ENCODE measurements around the gene MAPK12. TPM values are rescaled to one million over a fixed set of nuclear protein-coding genes. Genes with fewer than 3 reads are reported as not detected.
A peak's percentile ranks its signal among the peaks of the same experiment; 100 is the strongest.

Gene MAPK12
- total and polyA plus RNA-seq, 10 donors, result 3.9 to 11.6 (median 7.9) TPM

DNA sequence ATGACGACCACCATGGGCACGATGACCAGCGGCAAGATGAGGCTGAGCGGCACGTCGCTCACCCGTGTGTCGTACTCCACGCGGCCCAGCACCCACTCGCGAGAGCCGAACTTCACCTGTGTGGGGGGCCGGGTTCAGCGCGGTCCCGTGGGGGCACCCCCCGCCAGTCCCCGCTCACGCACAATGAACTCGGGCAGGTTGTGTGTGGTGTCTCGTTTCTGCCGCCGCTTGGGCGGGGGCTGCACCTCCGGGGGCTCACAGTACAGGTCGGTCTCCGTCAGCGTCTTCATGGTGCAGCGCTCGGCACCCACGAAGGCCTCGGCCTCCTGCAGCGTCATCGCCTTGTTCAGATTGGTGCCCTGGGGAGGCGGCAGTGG lies 19.9 kb upstream of the MAPK12 start:
- intact Hi-C loops (cut with DNase I; ENCODE audit: low total_unique reads), result no loop called here
- Histone ChIP-seq H3K36me3 (peaks cover 0 to 97% (median 77%) of the 10 kb centered on the region in 6 donors), H3K4me1 (peaks cover 0 to 47% (median 22%) of the 10 kb centered on the region in 6 donors), H3K4me3 (no peak overlapping the region), H3K9me3 (no peaks in the 10 kb centered on the region), H3K27ac (peak overlapping the region in 4 of 8 donors; percentile 52 to 64 (median 62)), H3K27me3 (replicated peaks in 1 of 7) (peaks cover 0 to 2% (median 0%) of the 10 kb centered on the region in 7 donors)
- WGBS, 5 donors, result 92 to 99% (median 93%) methylated on average over 3 to 36 of the region's 36 CpGs
- no peak for TF ChIP-seq CTCF (IDR thresholded peaks at IDR 0.05 in 8 of 11, conservative IDR thresholded peaks at IDR 0.05 in 3 of 11)
- peak in 1 of 3 donors; percentile 37 for TF ChIP-seq POLR2AphosphoS5 (IDR thresholded peaks at IDR 0.05)
- no peak for DNase-seq

DNA sequence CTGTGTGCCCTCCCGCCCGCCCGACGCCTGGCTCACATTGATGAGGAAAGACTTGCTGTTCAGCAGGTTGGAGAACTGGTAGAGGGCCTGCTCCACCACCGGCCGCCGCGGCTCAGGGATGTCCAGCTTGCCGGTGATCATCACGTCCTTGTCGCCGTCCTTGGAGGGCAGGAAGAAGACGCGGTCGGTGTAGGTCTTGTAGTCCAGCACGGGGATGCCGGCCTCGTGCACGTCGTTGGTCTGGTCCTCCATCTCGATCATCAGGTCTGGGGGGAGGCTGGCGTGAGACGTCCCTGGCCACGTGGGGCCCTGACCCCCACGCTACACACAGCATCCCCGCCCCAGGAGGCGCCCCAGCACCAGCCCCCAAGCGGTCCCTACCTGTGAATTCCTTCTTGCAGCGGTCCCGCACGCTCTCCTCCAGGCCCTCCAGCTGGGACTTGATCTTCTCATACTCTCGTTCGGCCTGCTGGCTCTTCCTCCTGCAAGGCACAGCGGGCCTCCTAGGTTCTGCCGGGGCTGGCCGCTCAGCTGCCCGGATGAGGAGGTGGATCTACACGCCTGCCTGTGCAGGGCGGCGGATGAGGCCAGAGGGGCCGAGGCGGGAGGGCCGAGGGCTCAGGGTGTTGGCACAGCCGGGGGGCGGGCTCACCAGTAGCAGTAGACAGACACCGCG lies 19.4 kb upstream of the MAPK12 start:
- DNase-seq, result no peak
- Histone ChIP-seq H3K4me1 (peaks cover 0 to 47% (median 26%) of the 10 kb centered on the region in 6 donors), H3K4me3 (no peak overlapping the region), H3K27me3 (replicated peaks in 1 of 7) (no peaks in the 10 kb centered on the region), H3K9me3 (no peaks in the 10 kb centered on the region), H3K36me3 (peaks cover 0 to 97% (median 74%) of the 10 kb centered on the region in 6 donors), H3K27ac (peak overlapping the region in 1 of 8 donors; percentile 62)
- TF ChIP-seq CTCF (IDR thresholded peaks at IDR 0.05 in 8 of 11, conservative IDR thresholded peaks at IDR 0.05 in 3 of 11) (no peak), POLR2AphosphoS5 (IDR thresholded peaks at IDR 0.05) (peak in 2 of 3 donors; percentile 9 to 42)
- WGBS, 5 donors, result 86 to 93% (median 91%) methylated on average over 20 to 47 of the region's 47 CpGs
- intact Hi-C loops (cut with DNase I; ENCODE audit: low total_unique reads), result no loop called here

GRCh38 chr22:50280022-50280707 lies 18.7 kb upstream of the MAPK12 start:
- Histone ChIP-seq H3K36me3 (peaks cover 0 to 99% (median 77%) of the 10 kb centered on the region in 6 donors), H3K4me3 (no peak overlapping the region), H3K9me3 (no peaks in the 10 kb centered on the region), H3K4me1 (peaks cover 0 to 52% (median 30%) of the 10 kb centered on the region in 6 donors), H3K27ac (peak overlapping the region in 1 of 8 donors; percentile 30), H3K27me3 (replicated peaks in 1 of 7) (no peaks in the 10 kb centered on the region)
- DNase-seq, result no peak
- TF ChIP-seq POLR2A (IDR thresholded peaks at IDR 0.05) (no peak), CTCF (IDR thresholded peaks at IDR 0.05 in 8 of 11, conservative IDR thresholded peaks at IDR 0.05 in 3 of 11) (no peak), POLR2AphosphoS5 (IDR thresholded peaks at IDR 0.05) (peak in 1 of 3 donors; percentile 27)
- intact Hi-C loops (cut with DNase I; ENCODE audit: low total_unique reads), result no loop called here
- WGBS, 5 donors, result 88 to 97% (median 93%) methylated on average over 22 to 38 of the region's 38 CpGs

GRCh38 chr22:50278956-50279619 lies 17.6 kb upstream of the MAPK12 start:
- H3K36me3 ChIP-seq, result peaks cover 0 to 97% (median 77%) of the 10 kb centered on the region in 6 donors
- no peaks in the 10 kb centered on the region for H3K27me3 ChIP-seq (replicated peaks in 1 of 7)
- TF ChIP-seq POLR2AphosphoS5 (IDR thresholded peaks at IDR 0.05), result peak in 2 of 3 donors; percentile 6 to 38
- no peak for TF ChIP-seq CTCF (IDR thresholded peaks at IDR 0.05 in 8 of 11, conservative IDR thresholded peaks at IDR 0.05 in 3 of 11)
- no peaks in the 10 kb centered on the region for H3K9me3 ChIP-seq
- no peak overlapping the region for H3K27ac ChIP-seq
- intact Hi-C loops (cut with DNase I; ENCODE audit: low total_unique reads), result no loop called here
- DNase-seq, result no peak
- 88 to 93% (median 91%) methylated on average over 22 to 30 of the region's 30 CpGs for WGBS, 5 donors
- peaks cover 0 to 57% (median 35%) of the 10 kb centered on the region in 6 donors for H3K4me1 ChIP-seq
- no peak overlapping the region for H3K4me3 ChIP-seq
